ENCODE measurements around the gene CACNA1C.

DNA sequence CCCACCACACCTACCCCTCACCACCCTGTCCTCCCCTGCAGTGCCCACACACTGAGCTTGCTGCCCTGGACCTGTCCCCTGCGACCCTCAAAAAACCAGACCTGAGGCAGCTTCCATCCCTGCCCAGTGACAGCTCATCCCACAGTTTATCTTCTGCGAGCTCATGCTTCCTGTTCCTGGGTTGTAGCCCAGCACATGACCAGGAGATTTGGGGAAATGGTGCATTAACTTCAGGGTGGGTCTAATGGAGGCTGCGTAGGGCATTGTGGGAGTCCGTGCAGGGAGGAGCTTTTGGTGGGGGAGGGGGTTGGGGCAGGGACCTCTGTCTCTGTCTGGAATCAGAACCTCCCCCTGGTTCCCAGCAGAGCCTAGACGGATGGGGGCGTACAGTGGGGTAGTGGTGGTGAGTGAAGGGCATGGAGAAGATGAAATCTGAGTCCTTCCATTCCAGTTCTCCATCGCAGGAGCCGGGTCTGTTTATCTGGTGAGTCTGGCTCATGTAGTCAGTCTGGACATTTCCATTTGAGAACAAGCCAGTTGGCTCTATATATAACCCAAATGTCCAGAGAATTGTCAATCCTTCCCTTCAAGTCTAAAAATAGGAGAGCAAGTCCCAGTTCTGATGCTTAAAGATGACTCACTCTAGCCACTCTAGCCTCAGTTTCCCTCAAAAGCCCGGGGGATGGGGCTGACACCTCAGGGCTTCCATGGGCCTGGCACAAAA, 270.9 kb downstream of the CACNA1C start:
- TF ChIP-seq, protein P1, sequence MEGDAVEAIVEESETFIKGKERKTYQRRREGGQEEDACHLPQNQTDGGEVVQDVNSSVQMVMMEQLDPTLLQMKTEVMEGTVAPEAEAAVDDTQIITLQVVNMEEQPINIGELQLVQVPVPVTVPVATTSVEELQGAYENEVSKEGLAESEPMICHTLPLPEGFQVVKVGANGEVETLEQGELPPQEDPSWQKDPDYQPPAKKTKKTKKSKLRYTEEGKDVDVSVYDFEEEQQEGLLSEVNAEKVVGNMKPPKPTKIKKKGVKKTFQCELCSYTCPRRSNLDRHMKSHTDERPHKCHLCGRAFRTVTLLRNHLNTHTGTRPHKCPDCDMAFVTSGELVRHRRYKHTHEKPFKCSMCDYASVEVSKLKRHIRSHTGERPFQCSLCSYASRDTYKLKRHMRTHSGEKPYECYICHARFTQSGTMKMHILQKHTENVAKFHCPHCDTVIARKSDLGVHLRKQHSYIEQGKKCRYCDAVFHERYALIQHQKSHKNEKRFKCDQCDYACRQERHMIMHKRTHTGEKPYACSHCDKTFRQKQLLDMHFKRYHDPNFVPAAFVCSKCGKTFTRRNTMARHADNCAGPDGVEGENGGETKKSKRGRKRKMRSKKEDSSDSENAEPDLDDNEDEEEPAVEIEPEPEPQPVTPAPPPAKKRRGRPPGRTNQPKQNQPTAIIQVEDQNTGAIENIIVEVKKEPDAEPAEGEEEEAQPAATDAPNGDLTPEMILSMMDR (IDR thresholded peaks at IDR 0.05), result no peak
- TF ChIP-seq POLR2A (IDR thresholded peaks at IDR 0.05), result no peak
